Fibroblast of villous mesenchyme (primary cell): Measurements from ENCODE around the gene ACAA2. TPM values are rescaled to one million over a fixed set of nuclear protein-coding genes. Genes with fewer than 3 reads are reported as not detected.

Source experiments
- DNase-seq: peaks from one replicate; pipeline ENCODE4 v3.0.0-alpha.2; 2010; ENCODE audit warnings: low read depth
- H3K4me3 ChIP-seq: 2 replicates; pipeline ENCODE4 v1.5.1; 2011; ENCODE audit warnings: low read depth, mild to moderate bottlenecking, low read length
- total RNA-seq: library from RNA; depleted of rRNA; stranded (reverse); fragments of >200 nt; gene quantifications from 2 replicates; pipeline ENCODE4 v1.2.3, GENCODE V29; 2012
- TF ChIP-seq, protein P1 (sequence below): IDR thresholded peaks from 2 replicates; pipeline ENCODE4 v1.5.1; 2012; ENCODE audit warnings: low read depth, mild to moderate bottlenecking, low read length; ENCODE audit not compliant: insufficient read depth

The ACAA2 gene, protein sequence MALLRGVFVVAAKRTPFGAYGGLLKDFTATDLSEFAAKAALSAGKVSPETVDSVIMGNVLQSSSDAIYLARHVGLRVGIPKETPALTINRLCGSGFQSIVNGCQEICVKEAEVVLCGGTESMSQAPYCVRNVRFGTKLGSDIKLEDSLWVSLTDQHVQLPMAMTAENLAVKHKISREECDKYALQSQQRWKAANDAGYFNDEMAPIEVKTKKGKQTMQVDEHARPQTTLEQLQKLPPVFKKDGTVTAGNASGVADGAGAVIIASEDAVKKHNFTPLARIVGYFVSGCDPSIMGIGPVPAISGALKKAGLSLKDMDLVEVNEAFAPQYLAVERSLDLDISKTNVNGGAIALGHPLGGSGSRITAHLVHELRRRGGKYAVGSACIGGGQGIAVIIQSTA
- 31.5 and 36.1 TPM in 2 replicates for total RNA-seq

- H3K4me3 ChIP-seq: peak within 1 kb of the TSS; percentile 87
- DNase-seq: peak; percentile 89
- TF ChIP-seq, protein P1, sequence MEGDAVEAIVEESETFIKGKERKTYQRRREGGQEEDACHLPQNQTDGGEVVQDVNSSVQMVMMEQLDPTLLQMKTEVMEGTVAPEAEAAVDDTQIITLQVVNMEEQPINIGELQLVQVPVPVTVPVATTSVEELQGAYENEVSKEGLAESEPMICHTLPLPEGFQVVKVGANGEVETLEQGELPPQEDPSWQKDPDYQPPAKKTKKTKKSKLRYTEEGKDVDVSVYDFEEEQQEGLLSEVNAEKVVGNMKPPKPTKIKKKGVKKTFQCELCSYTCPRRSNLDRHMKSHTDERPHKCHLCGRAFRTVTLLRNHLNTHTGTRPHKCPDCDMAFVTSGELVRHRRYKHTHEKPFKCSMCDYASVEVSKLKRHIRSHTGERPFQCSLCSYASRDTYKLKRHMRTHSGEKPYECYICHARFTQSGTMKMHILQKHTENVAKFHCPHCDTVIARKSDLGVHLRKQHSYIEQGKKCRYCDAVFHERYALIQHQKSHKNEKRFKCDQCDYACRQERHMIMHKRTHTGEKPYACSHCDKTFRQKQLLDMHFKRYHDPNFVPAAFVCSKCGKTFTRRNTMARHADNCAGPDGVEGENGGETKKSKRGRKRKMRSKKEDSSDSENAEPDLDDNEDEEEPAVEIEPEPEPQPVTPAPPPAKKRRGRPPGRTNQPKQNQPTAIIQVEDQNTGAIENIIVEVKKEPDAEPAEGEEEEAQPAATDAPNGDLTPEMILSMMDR: no peak
These were observed at the start of gene ACAA2 for GRCh38 chr18:49813319-49814146. Gene ACAA2, minus strand, starts transcription at chr18:49813533. Its CDS starts 49 bp downstream, at chr18:49813484.

DNA sequence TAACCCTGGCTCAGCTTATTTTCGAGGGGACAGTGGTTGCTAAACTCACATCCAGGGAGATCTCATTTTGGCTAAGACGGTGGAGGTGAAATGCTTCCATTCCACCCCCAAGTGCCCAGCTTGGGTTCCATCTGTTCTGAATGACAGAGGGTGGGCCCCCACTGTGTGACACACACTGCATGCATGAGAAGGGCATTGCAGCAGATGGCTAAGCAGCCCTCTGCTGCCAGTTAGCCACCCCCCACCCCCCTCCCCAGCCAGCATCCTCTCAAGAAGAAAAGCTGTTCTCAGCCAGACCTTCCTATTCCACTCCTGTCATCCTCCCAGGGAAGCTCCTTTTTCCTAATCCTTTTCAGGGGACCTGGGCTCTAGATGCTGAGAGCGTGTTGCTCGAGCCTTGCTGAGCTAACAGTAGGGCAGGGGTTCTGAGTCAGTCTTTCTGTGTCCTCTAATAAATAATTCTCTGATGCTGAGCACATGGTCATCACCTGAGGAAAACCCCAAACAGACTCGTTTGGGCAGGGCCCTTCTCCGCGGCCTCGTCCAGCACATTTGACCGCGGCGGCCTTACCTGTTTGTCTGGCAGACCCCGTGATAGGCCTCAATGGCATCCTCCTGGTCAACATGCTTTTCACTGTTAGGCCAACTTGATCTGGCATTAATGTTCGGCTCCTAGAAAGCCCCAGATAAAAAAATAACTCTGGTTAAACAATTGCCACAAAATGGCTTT lies 49.5 kb upstream of the ACAA2 start:
- TF ChIP-seq, protein P1: no peak
- no peak for DNase-seq
- H3K4me3 ChIP-seq: no peak overlapping the region

DNA sequence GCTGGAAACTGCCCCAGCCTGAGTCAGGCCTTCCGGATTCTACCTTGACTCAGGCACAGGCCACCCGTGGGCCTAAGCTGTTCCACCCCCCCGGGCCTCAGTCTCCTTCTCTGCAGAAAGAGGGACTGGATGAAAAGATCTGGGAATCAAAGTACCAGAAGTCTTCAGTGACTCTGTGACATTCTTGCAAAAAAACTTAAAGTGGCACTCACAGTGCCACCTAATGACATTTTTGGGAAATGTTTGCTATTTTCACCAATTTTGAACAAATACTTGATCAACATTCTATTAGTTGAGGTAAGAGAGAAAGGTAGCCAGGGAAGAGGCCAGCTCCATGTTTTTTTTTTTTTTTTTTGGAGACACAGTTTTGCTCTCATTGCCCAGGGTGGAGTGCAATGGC lies 48.3 kb upstream of the ACAA2 start:
- no peak for DNase-seq
- TF ChIP-seq, protein P1: peak; percentile 40
- no peak overlapping the region for H3K4me3 ChIP-seq

GRCh38 chr18:49859725-49860124 lies 46.4 kb upstream of the ACAA2 start:
- no peak overlapping the region for H3K4me3 ChIP-seq
- DNase-seq: no peak
- TF ChIP-seq, protein P1: no peak

DNA sequence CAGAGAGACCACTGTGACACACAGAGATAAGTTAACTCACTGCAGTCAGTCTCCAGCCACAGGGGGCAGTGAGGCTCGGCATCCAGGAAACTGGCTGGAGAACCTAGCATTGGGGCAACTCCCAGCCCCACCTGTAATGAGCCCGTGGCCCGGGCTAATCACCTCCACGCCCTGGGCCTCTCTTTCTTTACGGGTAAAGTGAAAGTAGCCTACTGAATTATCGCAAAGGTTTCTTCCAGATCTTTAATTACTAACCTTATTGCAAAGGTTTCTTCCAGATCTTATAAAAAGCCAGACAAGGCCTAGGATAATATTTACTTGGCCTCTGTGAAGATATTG lies 45.7 kb upstream of the ACAA2 start:
- H3K4me3 ChIP-seq: no peak overlapping the region
- TF ChIP-seq, protein P1: no peak
- no peak for DNase-seq

GRCh38 chr18:49858309-49859020 lies 45.1 kb upstream of the ACAA2 start:
- TF ChIP-seq, protein P1: peak; percentile 96
- H3K4me3 ChIP-seq: no peak overlapping the region
- peak; percentile 80 for DNase-seq
